Stimulated activated CD4-positive, alpha-beta T cell treated with anti-CD3 and anti-CD28 coated beads, Interleukin-12 subunit alpha, Interleukin-12 subunit beta, amount 100 ng/mL, for 24 hours (primary cell): ENCODE measurements around the gene AGPAT4.

Source experiments
- DNase-seq, 2 experiments: peaks; one replicate each; pipeline ENCODE4 v3.0.0-alpha.2; 2020; ENCODE audit warnings: low read depth in 2 of 2

AGPAT4 gene

GRCh38 chr6:161110028-161110779 lies 163.7 kb downstream of the AGPAT4 start:
- DNase-seq = no peak

- DNase-seq = no peak
Measured at GRCh38 chr6:161109366-161109765, 164.5 kb downstream of the AGPAT4 start.

DNA sequence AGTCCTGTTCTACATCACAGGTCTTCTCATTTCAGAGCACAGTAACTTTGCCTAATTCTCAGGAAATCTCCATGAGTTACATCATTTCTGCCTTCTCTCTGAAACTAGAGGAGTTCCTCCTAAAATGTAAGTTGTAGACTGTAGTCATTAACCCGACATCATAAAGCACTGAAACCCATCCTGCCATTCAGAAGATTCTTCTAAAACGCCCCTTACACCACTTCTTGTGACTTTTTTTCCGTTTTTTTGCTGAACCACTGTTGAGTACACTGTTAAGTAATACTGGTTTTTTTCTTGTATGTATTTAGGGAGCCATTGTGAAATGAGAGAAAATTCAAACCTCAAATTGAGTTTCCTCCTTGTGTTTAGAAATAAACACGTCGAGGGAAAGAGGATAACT lies 164.9 kb downstream of the AGPAT4 start:
- DNase-seq = no peak

DNA sequence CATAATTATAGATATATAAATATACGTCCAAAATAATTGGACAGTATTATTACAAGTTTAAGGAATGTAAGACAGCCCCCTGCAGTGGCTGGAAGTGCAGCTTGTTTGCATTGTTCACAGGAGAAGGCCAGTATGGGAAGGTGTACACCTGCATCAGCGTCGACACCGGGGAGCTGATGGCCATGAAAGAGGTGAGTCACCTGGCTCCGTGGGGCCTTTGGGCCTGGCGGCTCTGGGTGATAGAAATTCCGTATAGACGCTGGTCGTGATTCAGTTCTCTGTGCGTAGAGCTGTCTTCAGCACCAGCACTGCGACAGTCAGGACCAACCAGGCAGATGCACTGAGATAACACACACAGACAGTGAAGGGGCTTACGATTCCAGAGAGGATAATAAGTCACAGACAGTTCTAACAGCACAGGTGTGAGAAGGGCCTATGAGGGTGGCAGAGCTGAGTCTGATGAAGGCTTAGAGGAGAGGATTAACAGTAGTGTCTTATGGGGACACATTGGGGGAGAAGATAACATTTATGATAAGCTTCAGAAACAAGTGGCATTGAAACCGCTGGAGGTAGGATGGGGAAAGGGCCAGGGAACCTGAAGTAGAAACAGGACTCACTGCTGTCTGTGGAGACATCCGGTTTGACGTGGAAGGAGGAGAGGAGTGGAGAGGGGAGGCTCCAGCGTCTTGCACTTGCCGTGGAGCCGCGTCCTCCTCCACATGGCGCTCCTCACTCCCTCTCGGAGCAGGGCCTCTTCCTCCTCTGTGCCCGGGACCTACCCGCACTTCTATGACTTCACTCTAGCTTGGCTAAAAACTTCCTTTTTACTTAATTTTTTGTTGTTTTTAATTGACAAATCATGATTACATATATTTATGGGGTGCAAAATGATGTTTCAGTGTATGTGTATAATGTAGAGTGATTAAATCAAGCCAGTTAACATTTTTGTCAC lies 165.8 kb downstream of the AGPAT4 start:
- DNase-seq = no peak

GRCh38 chr6:161105408-161105807 lies 168.5 kb downstream of the AGPAT4 start:
- no peak for DNase-seq

DNA sequence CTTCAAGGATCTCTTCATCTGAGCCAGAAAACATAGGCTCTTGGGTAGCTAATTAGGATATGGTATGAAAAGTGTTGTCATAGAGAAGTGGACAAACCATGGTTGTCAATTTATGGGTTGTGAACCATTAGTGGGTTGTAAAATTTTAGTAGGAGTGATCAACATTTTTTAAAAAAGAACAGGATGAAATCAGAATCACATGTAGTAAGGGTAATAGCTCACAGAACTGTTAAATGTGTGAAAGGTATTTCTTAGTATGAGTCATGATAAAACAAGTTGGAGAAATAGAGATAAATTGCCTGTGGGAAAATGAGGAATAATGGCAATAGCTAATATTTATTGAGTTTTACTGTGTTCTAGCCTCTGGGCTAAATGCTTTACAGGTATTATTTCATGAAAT lies 168.9 kb downstream of the AGPAT4 start:
- no peak for DNase-seq

DNA sequence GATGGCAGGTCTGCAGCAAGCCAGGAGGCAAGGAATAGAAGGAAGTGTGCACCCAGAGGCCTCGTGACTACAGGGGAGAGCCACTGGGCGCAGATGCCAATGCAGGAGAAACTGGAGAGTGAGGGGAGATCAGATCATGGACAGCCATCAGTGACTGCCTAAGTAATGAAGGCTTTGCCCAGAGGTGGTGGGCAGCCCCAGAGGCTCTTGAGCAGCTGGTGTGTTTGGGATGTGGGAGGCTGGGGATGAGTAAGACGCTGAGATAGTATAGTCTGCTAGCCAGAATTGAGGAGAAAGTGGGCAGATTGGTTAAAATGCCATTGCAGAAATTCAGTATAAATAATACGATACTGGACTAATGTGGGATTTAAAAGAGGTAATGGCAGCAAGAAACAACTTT lies 170.4 kb downstream of the AGPAT4 start:
- DNase-seq = no peak

GRCh38 chr6:161101517-161101916 lies 172.3 kb downstream of the AGPAT4 start:
- DNase-seq = no peak

DNA sequence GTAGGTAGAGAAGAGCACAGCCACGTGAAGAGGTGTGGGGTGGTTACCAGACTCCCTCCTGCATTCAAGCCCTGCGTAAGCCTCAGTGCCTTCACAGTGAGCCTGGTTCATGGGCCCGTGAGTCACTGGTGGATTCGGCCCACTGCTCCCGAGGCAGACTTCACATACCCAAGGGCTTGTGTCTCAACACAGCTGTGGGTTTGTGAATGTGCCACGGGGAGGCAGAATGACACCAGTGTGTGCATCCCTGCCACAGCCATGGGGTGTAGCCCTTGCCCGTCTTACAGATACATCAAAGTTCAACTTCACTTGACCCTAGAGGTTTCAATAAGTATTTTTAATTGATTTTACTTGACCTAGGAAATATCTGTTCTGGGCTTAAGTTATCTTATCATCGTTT lies 173.8 kb downstream of the AGPAT4 start:
- no peak for DNase-seq

GRCh38 chr6:161095916-161096315 lies 177.9 kb downstream of the AGPAT4 start:
- no peak for DNase-seq

DNA sequence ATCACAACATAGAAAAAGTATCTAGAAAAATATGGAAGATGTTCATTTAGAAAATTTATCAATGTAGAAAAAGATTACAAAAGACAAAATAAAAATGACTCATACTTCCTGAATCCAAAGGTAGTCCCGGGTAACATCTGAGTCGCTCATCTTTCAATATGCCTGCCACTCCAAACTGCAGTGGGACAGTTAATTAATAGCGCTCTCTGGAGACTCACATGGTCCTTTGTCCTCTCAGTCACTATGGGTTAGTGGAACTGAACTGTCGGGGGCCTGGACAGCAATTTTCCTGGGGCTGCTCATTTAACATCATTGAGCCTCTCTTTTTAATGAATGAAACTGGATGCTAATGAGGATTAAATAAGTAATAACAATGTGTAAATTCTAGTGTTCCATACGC lies 178.9 kb downstream of the AGPAT4 start:
- no peak for DNase-seq

- DNase-seq = no peak
Measured at GRCh38 chr6:161091972-161092701, 181.7 kb downstream of the AGPAT4 start.

- no peak for DNase-seq
Measured at GRCh38 chr6:161091151-161091550, 182.7 kb downstream of the AGPAT4 start.

DNA sequence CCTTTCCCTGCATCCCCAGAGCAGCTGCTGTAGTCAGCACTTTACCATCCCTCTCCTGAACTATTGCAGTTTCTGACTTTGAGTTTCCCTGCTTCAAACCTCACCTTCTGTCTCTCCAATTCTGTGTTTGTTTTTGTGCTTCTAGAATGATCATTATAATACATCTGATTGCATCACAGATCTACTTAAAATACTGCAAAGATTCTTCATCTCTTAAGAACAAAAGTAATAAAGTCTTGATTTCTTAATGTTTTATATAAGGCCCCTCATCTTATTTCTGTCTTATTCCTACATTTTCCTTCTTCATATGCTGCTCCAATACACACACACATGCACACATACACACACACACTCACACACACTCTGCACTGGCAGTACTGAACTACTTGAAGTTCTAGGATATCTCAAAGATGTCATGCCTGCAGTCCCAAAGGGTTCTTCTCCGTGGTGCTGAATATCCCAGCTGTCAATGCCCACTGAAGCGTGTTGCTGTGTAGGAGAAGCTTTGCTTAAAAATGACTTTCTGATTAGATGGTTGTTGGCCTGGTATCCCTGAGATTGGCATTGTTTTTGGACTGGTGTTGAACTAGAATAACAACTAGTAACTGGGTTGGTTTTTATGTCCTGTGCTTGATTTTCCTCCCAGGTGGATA lies 185.1 kb downstream of the AGPAT4 start:
- DNase-seq = no peak

- DNase-seq = no peak
Measured at GRCh38 chr6:161085246-161085645, 188.6 kb downstream of the AGPAT4 start.

GRCh38 chr6:161082215-161082614 lies 191.6 kb downstream of the AGPAT4 start:
- no peak for DNase-seq

GRCh38 chr6:161080263-161080970 lies 193.4 kb downstream of the AGPAT4 start:
- DNase-seq = no peak
